ENCODE measurements around the gene SSPN.

SSPN gene

DNA sequence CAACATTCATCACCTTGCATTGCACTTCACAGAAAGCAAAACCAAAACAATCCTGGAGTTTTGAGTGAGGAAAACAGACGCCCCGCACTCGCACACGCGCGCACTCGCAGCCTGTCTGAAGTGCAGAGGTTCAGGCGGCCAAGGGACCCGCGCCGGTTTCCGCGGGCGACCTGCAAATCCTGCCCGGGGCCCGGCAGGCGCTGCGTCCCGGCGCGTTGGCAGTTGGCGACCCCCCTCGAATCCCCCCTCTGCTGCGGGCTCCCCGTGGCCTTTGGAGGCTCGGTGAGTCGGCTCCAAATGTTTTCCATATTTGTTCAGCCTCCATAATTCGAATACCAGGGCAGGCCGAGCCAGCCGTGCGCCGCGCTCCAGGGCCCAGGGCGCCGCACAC is at the start of gene SSPN:
TSS of gene SSPN (plus strand) at position 324 of the 391 bp plus-strand sequence. CDS start 100 bp downstream, outside the sequence.
- H3K36me3 ChIP-seq (replicated peaks; ENCODE audit: insufficient read depth, low read length): no peaks in the 10 kb centered on the region
- no peaks in the 10 kb centered on the region for H3K9me2 ChIP-seq (replicated peaks; ENCODE audit: insufficient read depth, low read length)
- H3K4me1 ChIP-seq (ENCODE audit: low read length): no peaks in the 10 kb centered on the region
- no peak within 1 kb of the TSS for H3K27ac ChIP-seq (ENCODE audit: low read length)
- H3K27me3 ChIP-seq (replicated peaks; ENCODE audit: insufficient read depth, low read length): no peaks in the 10 kb centered on the region
- H2AFZ ChIP-seq (ENCODE audit: low read length): peak within 1 kb of the TSS; percentile 87
- TF ChIP-seq EZH2phosphoT487 (IDR thresholded peaks at IDR 0.05; ENCODE audit: low read length) (no peak), EZH2 (optimal IDR thresholded peaks at IDR 0.05; ENCODE audit: low read depth, low read length) (no peak)
- TF ChIP-seq, protein P1, sequence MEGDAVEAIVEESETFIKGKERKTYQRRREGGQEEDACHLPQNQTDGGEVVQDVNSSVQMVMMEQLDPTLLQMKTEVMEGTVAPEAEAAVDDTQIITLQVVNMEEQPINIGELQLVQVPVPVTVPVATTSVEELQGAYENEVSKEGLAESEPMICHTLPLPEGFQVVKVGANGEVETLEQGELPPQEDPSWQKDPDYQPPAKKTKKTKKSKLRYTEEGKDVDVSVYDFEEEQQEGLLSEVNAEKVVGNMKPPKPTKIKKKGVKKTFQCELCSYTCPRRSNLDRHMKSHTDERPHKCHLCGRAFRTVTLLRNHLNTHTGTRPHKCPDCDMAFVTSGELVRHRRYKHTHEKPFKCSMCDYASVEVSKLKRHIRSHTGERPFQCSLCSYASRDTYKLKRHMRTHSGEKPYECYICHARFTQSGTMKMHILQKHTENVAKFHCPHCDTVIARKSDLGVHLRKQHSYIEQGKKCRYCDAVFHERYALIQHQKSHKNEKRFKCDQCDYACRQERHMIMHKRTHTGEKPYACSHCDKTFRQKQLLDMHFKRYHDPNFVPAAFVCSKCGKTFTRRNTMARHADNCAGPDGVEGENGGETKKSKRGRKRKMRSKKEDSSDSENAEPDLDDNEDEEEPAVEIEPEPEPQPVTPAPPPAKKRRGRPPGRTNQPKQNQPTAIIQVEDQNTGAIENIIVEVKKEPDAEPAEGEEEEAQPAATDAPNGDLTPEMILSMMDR (IDR thresholded peaks at IDR 0.05; ENCODE audit: low read length): no peak
- no peaks in the 10 kb centered on the region for H3K79me2 ChIP-seq (ENCODE audit: low read length)
- no peaks in the 10 kb centered on the region for H3K9me3 ChIP-seq (replicated peaks; ENCODE audit: insufficient read depth, low read length)
- H3K4me3 ChIP-seq (ENCODE audit: low read length): peak within 1 kb of the TSS; percentile 58
- H3K9ac ChIP-seq (ENCODE audit: low read length): peak within 1 kb of the TSS; percentile 49
- DNase-seq: peak; percentile 39
- peak within 1 kb of the TSS; percentile 88 for H3K4me2 ChIP-seq (ENCODE audit: low read depth, low read length)
- H3F3A ChIP-seq (ENCODE audit: insufficient read depth, low read length): 0 out of 2 replicates have a peak, but pooled peaks cover 4% of the 10 kb centered on the region
- no peaks in the 10 kb centered on the region for H4K20me1 ChIP-seq (ENCODE audit: insufficient read depth, low read length)

- Histone ChIP-seq H3K9me3 (replicated peaks; ENCODE audit: insufficient read depth, low read length) (no peaks in the 10 kb centered on the region), H3K4me3 (ENCODE audit: low read length) (no peak overlapping the region), H3K4me2 (ENCODE audit: low read depth, low read length) (no peak overlapping the region), H3F3A (ENCODE audit: insufficient read depth, low read length) (no peaks in the 10 kb centered on the region), H3K9ac (ENCODE audit: low read length) (no peak overlapping the region), H4K20me1 (ENCODE audit: insufficient read depth, low read length) (no peaks in the 10 kb centered on the region), H3K79me2 (ENCODE audit: low read length) (no peaks in the 10 kb centered on the region), H3K27me3 (replicated peaks; ENCODE audit: insufficient read depth, low read length) (no peaks in the 10 kb centered on the region), H2AFZ (ENCODE audit: low read length) (no peak overlapping the region), H3K9me2 (replicated peaks; ENCODE audit: insufficient read depth, low read length) (no peaks in the 10 kb centered on the region), H3K36me3 (replicated peaks; ENCODE audit: insufficient read depth, low read length) (no peaks in the 10 kb centered on the region), H3K27ac (ENCODE audit: low read length) (no peak overlapping the region), H3K4me1 (ENCODE audit: low read length) (peaks cover 8% of the 10 kb centered on the region)
- TF ChIP-seq EZH2phosphoT487 (IDR thresholded peaks at IDR 0.05; ENCODE audit: low read length) (no peak), EZH2 (optimal IDR thresholded peaks at IDR 0.05; ENCODE audit: low read depth, low read length) (no peak)
- TF ChIP-seq, protein P1 (IDR thresholded peaks at IDR 0.05; ENCODE audit: low read length): no peak
- DNase-seq: no peak
Measured at GRCh38 chr12:26148291-26148690, 47.1 kb upstream of the SSPN start.

DNA sequence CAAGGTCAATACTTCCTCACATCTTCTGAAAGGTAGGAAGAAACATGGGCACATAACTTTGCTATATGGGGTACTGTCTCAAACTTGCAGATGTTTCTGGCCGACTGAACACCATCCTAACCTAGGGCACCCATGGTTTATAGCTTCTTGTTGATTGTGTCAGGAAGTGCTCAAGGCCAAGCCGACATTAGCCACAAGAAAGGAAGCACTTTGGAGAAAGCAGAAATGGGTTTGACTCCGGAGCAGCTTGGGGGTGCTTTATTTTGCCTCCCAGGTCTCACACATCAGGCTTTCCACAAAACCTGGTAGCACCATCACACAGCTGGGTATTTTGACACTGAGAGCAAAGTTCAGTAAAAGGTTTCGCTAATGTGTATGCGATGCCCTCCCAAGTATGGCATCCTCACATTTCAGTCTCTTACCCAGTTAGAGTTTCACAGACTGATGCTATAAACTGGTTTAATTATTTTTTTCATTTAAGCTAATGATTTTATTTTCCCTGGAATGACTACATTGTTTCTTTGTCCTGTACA is 45.3 kb upstream of the SSPN start:
- no peaks in the 10 kb centered on the region for H3K36me3 ChIP-seq (replicated peaks; ENCODE audit: insufficient read depth, low read length)
- no peak for DNase-seq
- H3K27me3 ChIP-seq (replicated peaks; ENCODE audit: insufficient read depth, low read length): no peaks in the 10 kb centered on the region
- H3F3A ChIP-seq (ENCODE audit: insufficient read depth, low read length): peaks cover 4% of the 10 kb centered on the region; the same call in 1 of the 2 replicates
- no peaks in the 10 kb centered on the region for H4K20me1 ChIP-seq (ENCODE audit: insufficient read depth, low read length)
- H3K4me2 ChIP-seq (ENCODE audit: low read depth, low read length): no peak overlapping the region
- H3K79me2 ChIP-seq (ENCODE audit: low read length): no peaks in the 10 kb centered on the region
- H2AFZ ChIP-seq (ENCODE audit: low read length): no peak overlapping the region
- peaks cover 25% of the 10 kb centered on the region for H3K4me1 ChIP-seq (ENCODE audit: low read length)
- no peaks in the 10 kb centered on the region for H3K9me3 ChIP-seq (replicated peaks; ENCODE audit: insufficient read depth, low read length)
- H3K9me2 ChIP-seq (replicated peaks; ENCODE audit: insufficient read depth, low read length): no peaks in the 10 kb centered on the region
- H3K9ac ChIP-seq (ENCODE audit: low read length): no peak overlapping the region
- H3K4me3 ChIP-seq (ENCODE audit: low read length): no peak overlapping the region
- no peak overlapping the region for H3K27ac ChIP-seq (ENCODE audit: low read length)
- TF ChIP-seq EZH2phosphoT487 (IDR thresholded peaks at IDR 0.05; ENCODE audit: low read length) (no peak), EZH2 (optimal IDR thresholded peaks at IDR 0.05; ENCODE audit: low read depth, low read length) (no peak)
- TF ChIP-seq, protein P1 (IDR thresholded peaks at IDR 0.05; ENCODE audit: low read length): no peak
